ENCODE measurements around the gene BCAS3.
A peak's percentile ranks its signal among the peaks of the same experiment; 100 is the strongest.
"Not testable (repeated sequence)": the region's sequence is repeated elsewhere in the genome, so short reads cannot be mapped to it uniquely, and the experiment has no call there.

The BCAS3 gene

DNA sequence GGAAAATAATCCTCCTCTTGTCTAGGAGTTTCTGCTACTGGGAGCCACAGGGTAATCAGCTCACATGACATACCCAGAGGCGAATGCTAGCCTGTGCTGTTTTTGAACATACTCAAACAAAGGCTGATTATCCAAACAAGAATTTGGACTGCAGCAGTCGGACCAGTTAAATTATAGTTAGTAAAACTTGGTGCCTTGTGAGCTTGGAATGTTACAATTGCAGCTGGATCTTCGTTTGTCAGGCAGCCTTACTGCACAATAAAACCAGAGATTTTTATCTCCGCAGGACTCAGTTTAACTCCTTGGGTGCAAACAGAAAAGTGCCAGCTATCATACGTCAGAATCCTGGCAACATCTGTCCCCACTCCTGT, 558.2 kb downstream of the BCAS3 start:
- POLR2A ChIA-PET = no interaction called here
- DNase-seq (ENCODE audit: extremely low spot score) = peak; percentile 25

DNA sequence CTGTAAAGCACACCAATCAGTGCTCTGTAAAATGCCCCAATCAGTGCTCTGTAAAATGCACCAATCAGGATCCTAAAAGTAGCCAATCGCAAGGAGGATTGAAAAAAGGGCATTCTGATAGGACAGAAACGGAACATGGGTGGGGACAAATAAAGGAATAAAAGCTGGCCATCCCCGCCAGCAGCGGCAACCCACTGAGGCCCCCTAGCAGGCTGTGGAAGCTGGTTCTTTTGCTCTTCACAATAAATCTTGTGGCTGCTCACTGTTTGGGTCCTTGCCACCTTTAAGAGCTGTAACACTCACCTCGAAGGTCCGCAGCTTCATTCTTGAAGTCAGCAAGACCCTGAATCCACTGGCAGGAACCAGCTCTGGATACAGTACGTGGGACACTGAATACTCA, 559.6 kb downstream of the BCAS3 start:
- ChIA-PET CTCF (interaction anchor here (0.6 to 1.5 kb wide), 2 partner anchors 108 to 516 kb away, joined by 3 read pairs; no protein-coding TSS in a partner anchor), POLR2A (no interaction called here)
- TF ChIP-seq ELF4 (IDR thresholded peaks at IDR 0.05) (no peak), HDGF (IDR thresholded peaks at IDR 0.05; ENCODE audit: borderline replicate concordance) (no peak)
- DNase-seq (ENCODE audit: extremely low spot score) = no peak

More for the DNA sequence above, 558.2 kb downstream of the BCAS3 start:
- CTCF ChIA-PET = interaction anchor here (0.6 kb wide), 4 partner anchors 43 to 1602 kb away, joined by 3 read pairs; no protein-coding TSS in a partner anchor
- TF ChIP-seq FOXM1 (IDR thresholded peaks at IDR 0.05; ENCODE audit: borderline replicate concordance) (no peak; the same call in 1 of the 2 replicates), NFRKB (IDR thresholded peaks at IDR 0.05) (no peak), FOXK2 (IDR thresholded peaks at IDR 0.05) (no peak), SUZ12 (IDR thresholded peaks at IDR 0.05) (no peak), HDGF (IDR thresholded peaks at IDR 0.05; ENCODE audit: borderline replicate concordance) (no peak), L3MBTL2 (conservative IDR thresholded peaks at IDR 0.05) (no peak), LEF1 (IDR thresholded peaks at IDR 0.05; ENCODE audit: borderline replicate concordance) (no peak), ELF4 (IDR thresholded peaks at IDR 0.05) (no peak), SP1 (IDR thresholded peaks at IDR 0.05) (no peak), ZNF384 (IDR thresholded peaks at IDR 0.05) (no peak), BHLHE40 (IDR thresholded peaks at IDR 0.05; ENCODE audit: borderline replicate concordance) (no peak), TARDBP (IDR thresholded peaks at IDR 0.05) (no peak), CTBP1 (IDR thresholded peaks at IDR 0.05; ENCODE audit: borderline replicate concordance) (no peak), FOXA1 (IDR thresholded peaks at IDR 0.05) (no peak)
- TF ChIP-seq, protein P1, sequence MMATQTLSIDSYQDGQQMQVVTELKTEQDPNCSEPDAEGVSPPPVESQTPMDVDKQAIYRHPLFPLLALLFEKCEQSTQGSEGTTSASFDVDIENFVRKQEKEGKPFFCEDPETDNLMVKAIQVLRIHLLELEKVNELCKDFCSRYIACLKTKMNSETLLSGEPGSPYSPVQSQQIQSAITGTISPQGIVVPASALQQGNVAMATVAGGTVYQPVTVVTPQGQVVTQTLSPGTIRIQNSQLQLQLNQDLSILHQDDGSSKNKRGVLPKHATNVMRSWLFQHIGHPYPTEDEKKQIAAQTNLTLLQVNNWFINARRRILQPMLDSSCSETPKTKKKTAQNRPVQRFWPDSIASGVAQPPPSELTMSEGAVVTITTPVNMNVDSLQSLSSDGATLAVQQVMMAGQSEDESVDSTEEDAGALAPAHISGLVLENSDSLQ (IDR thresholded peaks at IDR 0.05) = no peak

DNA sequence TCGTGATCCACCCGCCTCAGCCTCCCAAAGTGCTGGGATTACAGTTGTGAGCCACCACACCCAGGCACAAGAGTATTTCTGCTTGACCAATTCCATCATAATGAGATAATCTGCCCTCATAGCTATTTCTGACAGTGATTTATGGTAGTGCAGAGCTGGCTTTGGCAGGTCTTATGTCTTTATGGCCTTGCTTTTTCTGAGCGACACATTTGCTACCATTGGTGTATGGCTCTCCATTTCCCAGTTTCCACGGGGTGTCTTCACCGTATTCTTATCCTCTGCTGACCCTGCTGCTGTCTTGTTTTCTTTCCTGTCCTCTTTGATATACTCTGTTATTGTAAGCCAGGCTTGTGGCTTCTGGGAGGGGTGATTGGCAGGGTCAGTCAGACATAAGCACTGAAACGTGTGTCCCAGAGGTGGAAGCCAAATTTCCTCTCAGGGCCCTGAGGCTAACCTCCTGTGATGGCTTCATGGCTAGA, 560.8 kb downstream of the BCAS3 start:
- POLR2A ChIA-PET = no interaction called here
- CTCF ChIA-PET = no interaction called here
- DNase-seq (ENCODE audit: extremely low spot score) = peak; percentile 43
- TF ChIP-seq CTBP1 (IDR thresholded peaks at IDR 0.05; ENCODE audit: borderline replicate concordance) (peak; percentile 77), LEF1 (IDR thresholded peaks at IDR 0.05; ENCODE audit: borderline replicate concordance) (peak; percentile 40; the same call in 1 of the 2 replicates), ZNF384 (IDR thresholded peaks at IDR 0.05) (no peak)
- TF ChIP-seq, protein P1 (IDR thresholded peaks at IDR 0.05) = peak; percentile 98

DNA sequence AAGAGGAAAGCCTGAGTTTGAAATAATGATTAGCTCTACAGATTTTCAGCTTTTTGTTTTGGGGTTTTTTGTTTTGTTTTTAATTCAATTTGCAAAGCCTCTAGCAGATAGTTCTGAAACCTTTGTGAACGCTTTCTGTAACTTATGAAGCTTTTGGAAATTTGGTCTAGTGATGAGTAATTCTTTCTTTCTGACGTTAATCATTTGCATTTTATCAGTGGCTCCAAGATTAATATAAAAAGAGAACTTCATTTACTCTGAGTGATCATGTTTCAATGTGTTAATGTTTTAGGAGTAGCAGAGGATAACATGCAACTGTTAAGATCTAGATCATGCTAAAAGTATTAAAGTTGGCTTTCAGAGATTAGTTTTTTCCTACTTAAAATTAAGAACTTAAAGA, 561.7 kb downstream of the BCAS3 start:
- DNase-seq (ENCODE audit: extremely low spot score) = no peak
- ChIA-PET CTCF (interaction anchor here (0.7 kb wide), 1 partner anchor 948 kb away, joined by 3 read pairs; no protein-coding TSS in a partner anchor), POLR2A (interaction anchor here (0.9 kb wide), 1 partner anchor 20 kb away, joined by 3 read pairs; no protein-coding TSS in a partner anchor)
- TF ChIP-seq ARNT (IDR thresholded peaks at IDR 0.05) (no peak), FOXA1 (IDR thresholded peaks at IDR 0.05) (no peak), HDGF (IDR thresholded peaks at IDR 0.05; ENCODE audit: borderline replicate concordance) (no peak), LEF1 (IDR thresholded peaks at IDR 0.05; ENCODE audit: borderline replicate concordance) (no peak)

DNA sequence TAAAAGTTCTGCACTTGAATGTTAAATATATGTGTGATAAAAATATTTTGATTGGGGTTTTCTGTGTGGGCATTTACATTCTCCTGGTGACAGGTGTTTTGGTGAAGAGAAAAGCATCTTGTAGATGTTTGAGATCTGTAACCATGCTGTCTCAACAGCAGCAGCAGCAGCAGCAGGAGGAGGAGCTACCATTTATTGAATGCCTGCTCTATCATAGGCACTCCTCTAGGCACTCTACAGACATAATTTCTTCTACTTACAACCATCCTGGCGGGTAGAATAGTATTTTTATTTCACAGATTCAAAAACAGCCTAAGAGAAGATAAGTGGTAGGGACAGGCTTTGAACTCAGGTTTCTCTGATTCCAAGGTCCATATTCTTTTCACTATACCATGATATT, 562.3 kb downstream of the BCAS3 start:
- DNase-seq (ENCODE audit: extremely low spot score) = no peak
- POLR2A ChIA-PET = no interaction called here

DNA sequence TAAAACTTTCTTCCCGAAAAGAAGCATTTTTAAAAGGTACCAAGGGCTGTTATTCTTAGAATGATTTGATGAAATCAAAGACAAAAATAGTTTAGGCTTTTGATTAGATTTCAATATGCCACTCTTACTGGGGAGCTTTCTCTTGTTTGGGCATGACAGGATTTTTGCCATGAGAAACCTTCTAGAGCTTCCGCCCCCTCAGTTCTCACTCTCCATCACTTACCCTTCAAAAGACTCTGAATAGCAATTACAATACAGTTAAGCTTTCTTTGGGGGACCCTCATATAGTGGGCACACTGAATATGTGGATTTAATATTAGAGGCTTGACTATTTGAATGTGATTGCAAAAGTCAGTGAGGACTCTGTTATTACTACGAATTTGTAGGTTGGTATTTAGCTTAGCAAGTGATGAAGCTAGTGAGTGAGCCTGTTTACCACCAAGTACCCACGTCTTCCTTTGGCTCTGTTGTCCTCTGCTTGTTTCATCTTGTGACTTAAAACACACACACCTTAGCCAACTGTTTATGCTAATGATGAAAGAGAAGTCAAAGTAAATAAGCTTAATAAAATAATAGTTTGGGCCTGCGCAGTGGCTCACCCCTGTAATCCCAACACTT, 563.3 kb downstream of the BCAS3 start:
- CTCF ChIA-PET = interaction anchor here (0.6 kb wide), 1 partner anchor 167 kb away, joined by 3 read pairs; no protein-coding TSS in a partner anchor
- TF ChIP-seq ZNF384 (IDR thresholded peaks at IDR 0.05) = no peak
- TF ChIP-seq ARNT (IDR thresholded peaks at IDR 0.05) = no peak
- no peak for TF ChIP-seq BHLHE40 (IDR thresholded peaks at IDR 0.05; ENCODE audit: borderline replicate concordance)
- TF ChIP-seq FOXM1 (IDR thresholded peaks at IDR 0.05; ENCODE audit: borderline replicate concordance) = no peak
- no peak for TF ChIP-seq SUZ12 (IDR thresholded peaks at IDR 0.05)
- TF ChIP-seq TARDBP (IDR thresholded peaks at IDR 0.05) = no peak
- no peak for TF ChIP-seq CTBP1 (IDR thresholded peaks at IDR 0.05; ENCODE audit: borderline replicate concordance)
- TF ChIP-seq ELF4 (IDR thresholded peaks at IDR 0.05) = no peak
- no peak for TF ChIP-seq L3MBTL2 (conservative IDR thresholded peaks at IDR 0.05)
- no peak for TF ChIP-seq FOXK2 (IDR thresholded peaks at IDR 0.05)
- TF ChIP-seq SP1 (IDR thresholded peaks at IDR 0.05) = no peak
- no peak for DNase-seq (ENCODE audit: extremely low spot score)
- POLR2A ChIA-PET = interaction anchor here (0.8 kb wide), 1 partner anchor 11 kb away, joined by 3 read pairs; no protein-coding TSS in a partner anchor

More for the DNA sequence above, 562.3 kb downstream of the BCAS3 start:
- no peak for TF ChIP-seq SP1 (IDR thresholded peaks at IDR 0.05)
- TF ChIP-seq FOXA1 (IDR thresholded peaks at IDR 0.05) = no peak
- TF ChIP-seq BHLHE40 (IDR thresholded peaks at IDR 0.05; ENCODE audit: borderline replicate concordance) = no peak
- TF ChIP-seq NFRKB (IDR thresholded peaks at IDR 0.05) = no peak
- no peak for TF ChIP-seq TARDBP (IDR thresholded peaks at IDR 0.05)
- no peak for TF ChIP-seq FOXK2 (IDR thresholded peaks at IDR 0.05)
- no peak for TF ChIP-seq CTBP1 (IDR thresholded peaks at IDR 0.05; ENCODE audit: borderline replicate concordance)
- TF ChIP-seq, protein P1 (IDR thresholded peaks at IDR 0.05) = no peak
- no peak for TF ChIP-seq FOXM1 (IDR thresholded peaks at IDR 0.05; ENCODE audit: borderline replicate concordance)
- no peak for TF ChIP-seq LEF1 (IDR thresholded peaks at IDR 0.05; ENCODE audit: borderline replicate concordance)
- no peak for TF ChIP-seq ELF4 (IDR thresholded peaks at IDR 0.05)
- TF ChIP-seq ZNF384 (IDR thresholded peaks at IDR 0.05) = no peak
- TF ChIP-seq ARNT (IDR thresholded peaks at IDR 0.05) = no peak
- TF ChIP-seq SUZ12 (IDR thresholded peaks at IDR 0.05) = no peak
- no peak for TF ChIP-seq HDGF (IDR thresholded peaks at IDR 0.05; ENCODE audit: borderline replicate concordance)
- no peak for TF ChIP-seq L3MBTL2 (conservative IDR thresholded peaks at IDR 0.05)
- CTCF ChIA-PET = no interaction called here

DNA sequence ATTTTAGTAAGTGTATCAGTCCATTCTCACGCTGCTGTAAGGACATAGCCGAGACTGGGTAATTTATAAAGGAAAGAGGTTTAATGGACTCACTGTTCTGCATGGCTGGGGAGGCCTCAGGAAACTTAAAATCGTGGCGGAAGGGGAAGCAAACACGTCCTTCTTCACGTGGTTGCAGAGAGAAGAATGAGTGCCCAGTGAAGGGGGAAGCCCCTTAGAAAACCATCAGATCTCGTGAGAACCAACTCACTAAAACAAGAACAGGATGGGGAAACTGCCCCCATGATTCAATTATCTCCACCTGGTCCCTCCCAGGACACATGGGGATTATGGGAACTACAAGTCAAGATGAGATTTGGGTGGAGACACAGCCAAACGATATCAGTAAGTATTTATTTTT, 567.3 kb downstream of the BCAS3 start:
- POLR2A ChIA-PET; DNase-seq (ENCODE audit: extremely low spot score): not testable (repeated sequence)
- CTCF ChIA-PET = interaction anchor here (0.8 kb wide), 1 partner anchor 95 kb away, joined by 3 read pairs; no protein-coding TSS in a partner anchor
